HG03095 (cell line): ENCODE results near the gene TLE5.
A peak's percentile ranks its signal among the peaks of the same experiment; 100 is the strongest.
"Not testable (repeated sequence)": the region's sequence is repeated elsewhere in the genome, so short reads cannot be mapped to it uniquely, and the experiment has no call there.

Experiments
- ATAC-seq: cut with Tn5 transposase; IDR thresholded peaks from one replicate; pipeline ENCODE4 v1.9.1; 2021; ENCODE audit warnings: moderate library complexity; ENCODE audit not compliant: unreplicated experiment

Gene TLE5

DNA sequence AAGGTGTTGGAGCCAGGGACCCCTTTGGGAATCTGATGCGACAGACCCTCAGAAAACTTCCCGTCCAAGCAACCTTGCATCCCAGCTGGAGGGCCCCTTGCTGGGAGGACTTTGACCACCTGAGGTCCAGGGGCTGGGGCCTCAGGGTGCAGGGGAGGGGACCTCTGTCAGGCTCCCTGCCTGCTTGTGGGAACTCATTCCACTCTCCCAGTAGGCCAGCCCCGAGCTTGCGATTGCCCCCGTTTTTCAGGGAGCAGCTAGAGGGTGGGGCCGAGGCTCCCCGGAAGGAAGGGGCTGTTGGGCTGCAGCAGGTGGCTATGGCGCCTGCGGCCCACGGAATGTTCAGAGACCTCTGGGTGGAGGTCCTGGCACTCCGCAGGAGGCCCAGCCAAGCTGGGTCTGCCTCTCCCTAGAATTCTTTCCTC, 34.6 kb upstream of the TLE5 start:
- no peak for ATAC-seq

DNA sequence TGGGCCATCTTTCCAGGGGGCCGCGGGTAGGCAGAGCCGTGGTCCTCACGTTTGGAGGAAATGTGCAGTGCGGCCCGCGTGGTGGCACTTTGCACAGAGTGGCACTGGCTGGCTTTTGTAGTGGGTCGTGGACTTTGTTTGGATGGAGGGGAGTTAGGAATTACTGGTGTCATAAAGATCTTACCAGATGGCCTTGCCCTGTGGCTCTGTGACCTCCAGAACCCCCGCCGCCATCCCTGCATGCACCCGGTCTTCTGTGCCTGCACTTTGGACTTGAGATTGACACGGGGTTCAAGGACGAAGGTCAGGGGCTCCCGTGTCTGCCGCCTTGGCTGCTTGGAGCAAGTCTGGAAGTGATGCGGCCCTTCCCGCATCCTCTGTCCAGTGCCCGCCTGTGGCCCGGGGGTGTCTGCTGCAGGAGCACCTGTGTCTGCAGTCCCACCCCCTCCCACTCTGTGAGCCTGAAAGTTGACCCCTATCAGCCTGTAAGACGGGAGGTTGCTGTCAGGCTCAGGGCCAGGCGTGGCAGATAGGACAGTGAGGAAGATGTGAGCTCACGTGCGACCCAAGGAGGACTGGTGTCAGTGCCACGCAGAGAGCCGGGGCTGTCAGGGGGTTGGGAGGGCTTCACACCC, 34.1 kb upstream of the TLE5 start:
- no peak for ATAC-seq

DNA sequence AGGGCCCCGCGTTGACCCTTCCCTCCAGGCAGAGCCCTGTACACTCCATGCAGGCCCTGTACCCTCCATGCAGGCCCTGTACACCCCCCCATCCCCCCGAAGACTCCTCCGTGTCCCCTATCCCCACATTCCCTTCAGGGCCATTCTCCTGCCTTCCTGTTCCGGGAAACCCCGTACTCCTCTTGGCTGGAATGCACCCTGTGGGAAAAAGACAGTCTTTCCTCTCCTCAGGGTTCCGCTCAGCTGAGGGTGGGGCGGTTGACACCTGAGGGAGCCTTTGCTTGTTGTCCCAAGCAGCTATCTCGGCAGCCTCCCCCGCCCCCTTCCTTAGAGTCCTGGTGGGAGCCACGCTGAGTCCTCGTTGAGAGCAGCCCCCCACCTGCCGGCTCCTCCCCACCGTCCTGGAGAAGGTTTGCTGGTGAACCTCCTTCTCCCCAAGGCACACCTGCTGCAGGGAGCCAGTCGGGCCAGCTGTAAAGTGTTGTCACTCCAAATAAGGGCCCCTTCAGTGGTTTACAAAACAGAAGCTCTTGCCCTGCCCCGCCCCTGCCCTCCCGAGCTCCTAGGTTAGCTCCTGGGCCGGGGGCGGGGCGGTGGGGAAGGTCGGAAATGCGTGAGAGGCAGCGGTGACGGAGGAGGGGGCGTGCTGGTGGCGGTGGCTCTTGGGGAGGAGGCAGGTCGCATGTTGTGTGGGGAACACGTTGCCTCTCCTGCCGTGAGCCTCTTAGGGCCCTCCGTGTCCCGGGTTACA, 33.3 kb upstream of the TLE5 start:
- no peak for ATAC-seq

DNA sequence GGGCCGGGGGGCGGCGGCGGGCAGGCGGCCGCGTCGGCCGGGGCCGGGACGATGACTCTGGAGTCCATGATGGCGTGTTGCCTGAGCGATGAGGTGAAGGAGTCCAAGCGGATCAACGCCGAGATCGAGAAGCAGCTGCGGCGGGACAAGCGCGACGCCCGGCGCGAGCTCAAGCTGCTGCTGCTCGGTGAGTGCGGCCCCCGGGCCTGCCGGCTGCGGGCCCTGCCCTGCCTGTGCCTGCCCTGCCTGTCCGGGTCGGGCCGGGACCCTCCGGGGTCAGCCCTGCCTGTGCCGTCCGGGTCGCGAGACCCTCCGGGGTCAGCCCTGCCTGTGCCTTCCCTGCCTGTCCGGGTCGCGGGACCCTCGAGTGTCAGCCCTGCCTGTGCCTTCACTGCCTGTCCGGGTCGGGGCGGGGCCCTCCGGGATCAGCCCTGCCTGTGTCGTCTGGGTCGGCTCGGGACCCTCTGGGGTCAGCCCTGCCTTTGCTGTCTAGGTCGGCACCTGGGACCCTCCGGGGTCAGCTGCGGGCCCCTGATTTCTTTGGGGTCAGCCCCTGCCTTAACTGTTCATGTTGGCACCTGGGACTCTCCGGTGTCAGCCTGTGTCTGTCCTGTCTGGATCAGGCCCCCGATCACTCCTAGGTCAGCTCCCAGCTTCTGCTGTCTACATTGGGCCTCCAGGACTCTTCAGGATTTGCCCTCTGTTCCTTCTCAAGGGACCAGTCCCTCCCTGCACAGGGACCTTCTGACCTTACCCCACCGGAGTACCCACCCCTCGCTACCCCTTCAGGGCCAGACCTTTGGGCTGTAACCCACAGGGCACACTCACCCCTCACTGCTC, 32.5 kb upstream of the TLE5 start:
- no peak for ATAC-seq

DNA sequence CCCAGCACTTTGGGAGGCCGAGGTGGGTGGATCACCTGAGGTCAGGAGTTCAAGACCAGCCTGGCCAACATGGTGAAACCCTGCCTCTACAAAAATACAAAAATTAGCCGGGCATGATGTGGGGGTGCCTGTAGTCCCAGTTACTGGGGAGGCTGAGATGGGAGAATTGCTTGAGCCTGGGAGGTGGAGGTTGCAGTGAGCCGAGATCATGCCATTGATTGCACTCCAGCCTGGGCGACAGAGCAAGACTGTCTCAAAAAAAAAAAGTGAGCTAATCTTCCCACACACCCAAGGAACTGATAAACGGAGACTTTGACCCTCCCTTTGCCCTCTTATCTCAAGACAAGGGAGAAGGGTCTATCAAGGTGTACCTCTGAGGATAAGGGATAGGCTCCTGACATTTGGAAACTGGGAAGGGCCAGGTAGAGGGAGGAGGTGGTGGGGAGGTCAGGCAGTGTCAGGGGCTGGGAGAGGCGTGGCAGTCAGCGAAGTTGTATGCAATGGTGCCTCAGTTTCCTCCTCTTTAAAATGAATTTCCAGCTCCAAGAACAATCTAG, 27.1 kb upstream of the TLE5 start:
- ATAC-seq, result not testable (repeated sequence)

DNA sequence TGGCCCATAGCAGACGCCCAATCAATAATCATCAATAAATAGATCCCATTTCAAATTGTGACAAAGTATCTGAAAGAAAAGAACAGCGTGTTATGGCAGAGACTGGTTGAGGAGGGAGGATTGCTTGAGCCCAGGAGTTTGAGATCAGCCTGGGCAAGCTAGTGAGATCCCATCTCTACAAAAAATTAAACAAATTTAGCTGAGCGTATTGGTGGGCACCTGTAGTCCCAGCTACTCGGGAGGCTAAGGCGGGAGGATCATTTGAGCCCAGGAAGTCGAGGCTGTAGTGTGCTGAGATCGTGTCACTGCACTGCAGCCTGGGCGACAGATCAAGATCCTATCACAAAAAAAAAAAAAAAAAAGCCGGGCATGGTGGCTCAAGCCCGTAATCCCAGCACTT, 25.5 kb upstream of the TLE5 start:
- no peak for ATAC-seq

DNA sequence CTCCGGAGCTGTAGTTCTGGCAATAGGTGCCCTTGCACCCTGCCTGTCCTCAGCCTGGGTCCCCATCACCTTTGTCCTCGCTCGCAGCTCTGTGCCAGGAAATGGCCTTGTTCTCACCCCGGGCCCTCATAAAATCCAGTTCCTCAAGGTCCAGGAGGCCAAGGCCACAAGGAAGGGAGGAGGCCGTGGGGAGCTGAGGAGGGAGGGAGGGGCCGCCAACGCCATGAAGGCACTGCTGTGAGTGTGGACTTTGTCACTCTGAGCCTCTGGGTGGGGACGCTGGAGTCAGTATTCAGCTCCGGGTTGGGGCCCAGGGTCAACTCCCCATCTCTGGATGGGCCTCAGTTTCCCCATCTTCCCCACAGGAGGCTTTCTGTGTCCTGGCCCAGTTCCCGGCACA, 22.6 kb upstream of the TLE5 start:
- ATAC-seq, result no peak

DNA sequence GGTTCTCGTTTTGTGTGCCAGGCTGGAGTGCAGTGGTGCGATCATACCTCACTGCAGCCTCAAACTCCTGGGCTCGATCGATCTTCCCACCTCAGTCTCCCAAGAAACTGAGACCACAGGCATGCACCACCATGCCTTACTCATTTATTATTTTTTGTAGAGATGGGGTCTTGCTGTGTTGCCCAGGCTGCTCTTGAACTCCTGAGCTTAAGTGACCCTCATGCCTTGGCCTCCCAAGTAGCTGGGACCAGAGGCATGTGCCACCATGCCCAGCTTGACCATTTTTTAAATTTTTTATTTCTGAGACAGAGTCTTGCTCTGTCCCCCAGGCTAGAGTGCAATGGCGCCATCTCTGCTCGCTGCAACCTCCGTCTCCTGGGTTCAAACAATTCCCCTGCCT, 21.7 kb upstream of the TLE5 start:
- no peak for ATAC-seq

DNA sequence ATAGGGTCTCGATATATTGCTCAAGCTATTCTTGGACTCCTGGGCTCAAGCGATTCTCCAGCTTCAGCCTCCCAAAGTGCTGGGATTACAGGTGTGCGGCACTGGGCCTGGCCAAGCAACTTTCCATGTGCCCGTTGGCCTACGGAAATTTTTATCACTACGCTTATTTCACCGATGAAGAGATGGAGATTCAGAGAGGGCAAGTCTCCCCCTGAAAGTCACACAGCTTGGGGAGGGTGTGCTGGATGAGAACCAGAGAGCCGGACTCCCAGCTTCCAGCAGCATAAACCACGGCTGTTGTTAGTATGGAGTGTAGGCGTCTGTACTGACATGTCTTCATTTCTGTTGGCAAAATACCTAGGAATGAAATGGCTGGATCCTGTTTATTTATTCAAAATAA, 20.0 kb upstream of the TLE5 start:
- ATAC-seq, result no peak

DNA sequence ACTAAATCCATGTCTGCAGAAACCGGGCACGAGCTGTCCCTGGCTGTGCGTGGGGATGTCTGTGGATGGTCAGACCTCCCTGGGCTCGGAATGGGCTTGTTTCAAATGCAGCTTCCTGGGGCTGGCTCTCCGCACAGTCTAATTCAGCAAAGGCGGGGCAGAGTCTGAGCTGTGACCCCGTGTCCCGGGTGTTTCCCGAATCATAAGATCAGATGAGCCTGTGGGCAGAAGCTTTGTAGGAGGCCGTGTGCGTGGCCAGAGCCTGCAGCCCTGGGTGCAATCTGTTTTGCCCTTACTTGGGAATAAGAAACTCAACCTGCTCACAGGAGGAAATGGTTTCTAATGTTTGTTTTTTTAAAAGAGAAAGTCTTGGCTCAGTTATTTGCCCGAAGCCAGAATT, 18.0 kb upstream of the TLE5 start:
- no peak for ATAC-seq

DNA sequence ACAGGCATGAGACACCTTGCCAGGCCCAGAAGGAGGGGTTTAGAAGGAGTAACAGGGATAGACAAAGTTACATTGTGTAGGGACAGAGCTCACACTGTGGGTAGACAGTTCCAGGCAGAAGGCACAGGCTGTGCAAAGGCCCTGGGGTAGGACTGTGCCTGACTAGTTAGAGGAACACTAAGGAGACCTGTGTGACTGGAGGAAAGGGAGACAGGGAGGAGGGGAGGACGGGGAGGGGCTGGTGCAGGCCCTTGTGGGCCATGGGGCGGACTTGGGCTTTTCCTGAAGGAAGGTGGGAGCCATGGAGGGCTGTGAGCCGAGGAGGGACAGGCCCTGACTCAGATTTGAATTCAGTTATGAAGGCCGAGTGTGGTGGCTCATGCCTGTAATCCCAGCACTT, 17.3 kb upstream of the TLE5 start:
- no peak for ATAC-seq

DNA sequence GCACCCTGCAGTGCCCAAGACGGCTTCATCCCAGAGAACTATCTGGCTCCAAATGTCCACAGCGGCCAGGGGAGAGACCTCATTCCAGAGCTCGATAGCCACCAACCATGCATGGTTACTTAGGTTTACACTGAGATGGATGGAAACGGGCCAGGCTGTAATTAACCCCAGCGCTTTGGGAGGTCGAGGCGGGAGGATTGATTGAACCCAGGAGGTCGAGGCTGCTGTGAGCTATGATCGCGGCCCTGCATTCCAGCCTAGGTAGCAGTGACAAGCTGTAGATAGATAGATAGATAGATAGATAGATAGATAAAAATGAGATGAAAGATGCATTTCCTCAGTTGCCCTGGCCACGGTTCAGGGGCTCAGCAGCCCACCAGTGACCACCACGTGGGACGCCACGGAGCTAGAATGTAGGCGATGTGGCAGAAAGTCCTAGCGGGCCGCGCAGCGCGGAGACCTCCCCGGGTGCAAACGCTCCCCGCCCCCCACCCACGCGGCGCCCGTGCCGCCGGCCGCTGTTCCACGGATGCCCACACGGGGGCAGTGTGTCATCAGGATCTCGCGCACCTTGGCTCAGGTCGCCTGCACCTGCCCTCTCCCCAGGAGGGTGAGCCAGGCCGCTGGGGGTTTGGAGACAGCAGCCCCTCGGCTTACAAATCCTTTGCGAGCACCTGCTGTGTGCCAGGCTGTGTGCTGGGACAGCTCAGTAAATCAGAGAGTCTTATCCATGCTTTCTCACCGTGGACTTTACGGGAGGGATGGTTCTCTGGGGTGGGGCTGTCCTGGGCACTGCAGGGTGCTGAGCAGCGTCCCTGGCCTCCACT, 13.5 kb upstream of the TLE5 start:
- no peak for ATAC-seq

DNA sequence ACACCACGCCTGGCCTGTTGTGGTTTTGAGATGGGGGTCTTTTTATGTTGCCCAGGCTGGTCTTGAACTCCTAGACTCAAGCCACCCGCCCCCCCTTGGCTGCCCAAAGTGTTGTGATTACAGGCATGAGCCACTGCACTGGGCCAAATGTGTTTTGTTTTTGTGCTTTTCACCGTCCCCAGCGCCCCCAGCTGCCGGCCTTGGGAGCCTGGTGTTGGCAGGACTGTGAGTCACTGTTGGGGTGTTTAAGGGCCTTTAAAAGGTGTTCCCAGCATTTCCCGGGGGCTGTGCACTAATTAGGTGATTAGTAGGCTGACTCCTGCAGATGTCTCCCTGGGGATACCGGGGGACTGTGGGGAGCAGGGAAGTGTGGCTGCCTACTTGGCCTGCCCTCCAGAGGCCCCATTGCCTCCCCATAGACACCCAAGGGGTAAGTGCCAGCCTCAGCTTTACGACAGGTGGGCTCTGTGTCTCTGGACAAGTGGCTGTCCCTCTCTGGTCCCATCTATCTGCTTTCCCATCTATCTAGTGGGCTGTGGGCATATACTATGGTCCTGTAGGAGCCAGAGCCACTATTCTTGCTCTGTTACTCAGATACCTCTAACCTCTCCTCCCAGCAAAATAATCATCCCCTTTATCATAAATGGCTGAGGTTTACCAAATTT, 11.8 kb upstream of the TLE5 start:
- ATAC-seq, result no peak

DNA sequence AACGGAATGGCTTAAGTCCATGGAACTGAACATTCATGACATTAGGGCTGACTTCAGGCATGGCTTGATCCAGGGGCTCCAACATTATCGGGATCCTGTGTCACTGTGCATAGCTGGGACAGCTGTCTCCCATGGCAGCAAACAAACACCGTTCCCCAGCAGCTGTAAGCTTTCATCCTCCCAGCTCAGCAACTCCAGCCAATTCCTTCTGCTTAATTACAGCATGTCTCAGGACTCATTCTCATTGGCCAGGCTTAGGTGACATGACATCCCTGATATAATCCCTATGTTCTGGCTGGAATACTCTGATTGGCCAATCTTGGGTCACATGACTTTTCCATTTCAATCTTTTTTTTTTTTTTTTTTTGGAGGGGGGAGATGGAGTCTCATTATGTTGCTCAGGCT, 10.9 kb upstream of the TLE5 start:
- no peak for ATAC-seq

DNA sequence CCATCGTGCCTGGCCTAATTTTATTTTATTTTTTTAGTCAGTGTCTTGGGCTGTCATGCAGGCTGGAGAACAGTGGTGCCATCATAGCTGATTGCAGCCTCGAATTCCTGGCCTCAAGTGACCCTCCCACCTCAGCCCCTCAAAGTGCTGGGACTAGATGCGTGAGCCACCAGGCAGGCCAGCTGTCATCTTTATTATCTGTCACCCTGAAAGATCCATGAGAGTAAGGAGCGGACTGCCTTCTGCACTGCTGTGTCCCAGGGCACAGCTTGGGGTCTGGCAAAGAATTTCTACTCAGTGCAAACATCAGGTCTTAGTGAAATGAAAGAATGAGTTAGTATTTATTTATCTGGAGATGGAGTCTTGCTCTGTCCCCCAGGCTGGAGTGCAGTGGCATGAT, 9.5 kb upstream of the TLE5 start:
- ATAC-seq, result no peak

DNA sequence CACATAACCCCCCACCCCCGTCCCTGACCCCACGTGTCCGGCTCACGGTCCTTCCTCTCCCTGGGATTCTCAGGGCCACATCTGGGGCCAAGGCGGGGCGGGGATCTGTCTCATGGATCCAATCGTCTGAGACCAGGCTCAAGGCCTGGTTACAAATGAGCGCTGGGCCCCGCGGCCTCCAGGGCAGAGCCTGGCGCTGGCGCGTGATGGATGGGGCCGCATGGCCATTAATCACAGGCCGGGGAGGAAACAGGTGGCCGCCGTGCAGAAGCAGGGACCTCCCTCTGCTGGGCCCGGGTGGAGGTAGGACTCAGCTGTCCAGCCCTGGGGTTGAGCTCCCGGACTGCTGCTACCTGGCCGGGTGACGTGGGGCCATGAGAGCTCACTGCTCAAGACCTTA, 5.8 kb upstream of the TLE5 start:
- ATAC-seq, result no peak

DNA sequence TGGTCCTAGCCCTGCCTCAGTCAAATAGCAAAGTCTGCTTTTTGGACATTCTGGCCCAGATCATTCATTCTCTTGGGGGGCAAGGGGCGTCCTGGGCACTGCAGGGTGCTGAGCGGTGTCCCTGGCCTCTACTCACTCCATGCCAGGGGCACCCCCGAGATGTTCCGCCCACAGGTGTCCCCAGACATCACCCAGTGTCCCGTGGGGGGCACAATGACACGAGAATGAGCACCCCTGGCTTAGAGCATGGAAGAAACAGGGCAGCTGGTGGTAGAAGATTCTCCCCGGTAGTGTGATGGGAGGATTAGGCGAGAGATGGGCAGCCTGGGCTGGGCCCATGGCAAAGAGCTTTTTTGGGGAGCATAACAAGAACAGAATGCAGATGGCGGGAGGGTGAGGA, 5.3 kb upstream of the TLE5 start:
- ATAC-seq, result no peak

DNA sequence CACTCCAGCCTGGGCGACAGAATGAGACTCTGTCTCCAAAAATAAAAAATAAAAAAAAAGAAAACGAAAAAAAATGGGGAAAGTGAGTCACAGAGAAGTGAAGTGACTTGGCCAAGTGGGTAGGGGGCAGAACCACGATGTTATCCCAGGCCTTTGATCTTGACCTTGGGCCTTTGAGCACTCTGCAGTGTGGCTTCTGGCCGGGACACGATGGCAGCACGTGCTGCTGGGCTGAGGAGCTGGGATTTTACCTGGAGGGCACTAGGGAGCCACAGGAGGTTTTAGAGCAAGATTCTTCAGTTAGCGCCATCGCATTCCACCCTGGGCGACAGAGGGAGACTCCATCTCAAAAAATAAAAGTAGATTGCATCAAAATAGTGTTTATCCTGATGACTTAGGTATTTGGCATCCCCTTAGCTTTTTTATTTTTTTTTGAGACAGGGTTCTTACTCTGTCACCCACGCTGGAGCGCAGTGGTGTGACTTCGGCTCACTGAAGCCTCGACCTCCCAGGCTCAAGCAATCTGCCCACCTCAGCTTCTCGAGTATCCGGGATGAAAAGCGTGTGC, 4.3 kb upstream of the TLE5 start:
- ATAC-seq, result no peak

DNA sequence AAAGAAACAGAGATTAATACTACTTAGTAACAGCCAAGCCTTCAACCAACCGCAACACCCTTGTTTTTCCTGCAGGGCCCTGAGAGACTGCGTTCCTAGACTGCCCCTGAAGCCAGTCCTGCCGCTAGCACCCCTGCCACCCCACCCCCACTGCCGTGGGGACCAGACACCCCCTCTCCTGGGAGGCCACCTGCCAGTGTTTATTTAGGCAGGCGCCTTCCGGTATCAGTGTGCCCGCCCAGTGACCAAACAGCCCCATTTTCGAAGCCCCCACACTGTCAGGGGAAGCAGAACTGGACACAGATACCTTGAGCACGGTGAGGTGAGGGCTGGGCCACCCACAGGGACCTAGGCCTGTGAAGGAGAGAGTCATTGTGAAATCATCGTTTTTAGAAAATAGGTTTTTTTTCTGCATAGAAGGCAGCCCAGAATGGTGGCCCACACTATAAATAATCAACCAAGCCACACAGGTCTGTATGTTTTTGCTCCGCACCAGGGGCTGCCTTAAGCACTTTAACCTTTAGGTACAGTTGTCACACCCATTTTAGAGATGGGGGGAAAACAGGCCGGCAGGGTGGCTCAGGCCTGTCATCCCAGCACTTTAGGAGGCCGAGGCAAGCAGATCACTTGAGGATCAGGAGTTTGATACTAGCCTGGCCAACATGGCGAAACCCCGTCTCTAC, 3.5 kb upstream of the TLE5 start:
- peak; percentile 57 for ATAC-seq

DNA sequence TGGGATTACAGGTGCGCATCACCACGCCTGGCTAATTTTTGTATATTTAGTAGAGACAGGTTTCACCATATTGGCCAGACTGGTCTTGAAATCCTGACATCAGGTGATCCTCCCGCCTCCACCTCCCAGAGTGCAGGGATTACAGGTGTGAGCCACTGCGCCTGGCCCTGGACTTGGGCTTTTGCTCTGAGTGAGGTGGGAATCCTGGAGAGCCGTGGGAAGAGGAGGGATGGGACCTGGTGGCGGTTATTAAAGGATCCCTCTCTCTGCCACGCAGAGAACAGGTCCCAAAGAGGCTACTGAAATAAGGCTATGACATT, 1.7 kb upstream of the TLE5 start:
- no peak for ATAC-seq
